ENCODE measurements around the gene ZCCHC14.

ZCCHC14 gene

DNA sequence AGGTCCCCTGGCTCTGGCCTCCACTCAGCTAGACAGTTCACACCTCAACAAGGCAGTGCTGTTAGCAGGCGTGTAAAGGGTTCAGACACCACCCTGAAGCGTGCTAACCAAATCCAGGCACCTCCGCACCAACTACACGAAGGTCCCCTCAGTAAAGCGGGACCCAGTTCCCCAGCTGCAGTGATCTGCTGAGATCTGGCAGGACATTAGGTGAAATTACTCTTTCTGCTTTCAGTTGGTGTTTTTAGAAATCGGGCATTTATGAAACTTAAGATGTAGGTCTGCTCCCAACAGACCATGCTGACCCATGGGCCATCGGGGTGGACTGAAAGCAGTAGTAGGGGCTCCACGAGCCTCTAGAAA, 136.4 kb downstream of the ZCCHC14 start:
- no peak for DNase-seq

Measured in NCI-H1105 treated with DMSO at 0.1 percent for 48 hours (cell line).